Adipose tissue (tissue), 3 donors: ENCODE data around the gene GAB2. TPM values are rescaled to one million over a fixed set of nuclear protein-coding genes. Genes with fewer than 3 reads are reported as not detected.

ENCODE experiments used
- H3K27ac ChIP-seq: one replicate; pipeline ENCODE4 v1.5.1; 2013; ENCODE audit warnings: low read depth, low read length
- WGBS, 3 donors: extraction: QIAGEN DNeasy Blood & Tissue Kit; methylation state at CpG; one replicate each; pipeline ENCODE4 v1.1.7; 2013; 5-methylcytosine and 5-hydroxymethylcytosine counted together
- polyA plus RNA-seq, 3 donors: library from polyadenylated mRNA; stranded (reverse); fragments of 200-250 nt; gene quantifications; one replicate each; pipeline ENCODE4 v1.2.3, GENCODE V29; 2013
- donor health status: healthy with polysubstance abuse.
- donor health status: Bipolar disorder and iron deficiency.
- donor health status: healthy.

GAB2 gene
- polyA plus RNA-seq, 3 donors, result 5.3 to 24.9 (median 22.8) TPM

DNA sequence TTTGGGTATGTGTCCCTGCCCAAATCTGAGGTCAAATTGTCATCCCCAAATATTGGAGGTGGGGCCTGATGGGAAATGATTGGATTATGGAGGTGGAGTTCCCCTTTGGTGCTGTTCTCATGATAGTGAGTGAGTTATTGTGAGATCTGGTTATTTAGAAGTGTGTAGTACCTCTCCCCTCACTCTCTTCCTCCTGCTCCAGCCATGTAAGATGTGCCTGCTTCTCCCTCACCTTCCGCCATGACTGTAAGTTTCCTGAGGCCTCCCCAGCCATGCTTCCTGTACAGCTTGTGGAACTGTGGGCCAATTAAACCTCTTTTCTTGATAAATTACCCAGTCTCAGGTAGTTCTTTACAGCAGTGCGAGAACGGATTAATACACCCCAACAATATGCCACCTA lies 9.0 kb downstream of the GAB2 start:
- 98 to 100% (median 99%) methylated on average over 3 of the region's 3 CpGs for WGBS, 3 donors
- H3K27ac ChIP-seq, result no peak overlapping the region

DNA sequence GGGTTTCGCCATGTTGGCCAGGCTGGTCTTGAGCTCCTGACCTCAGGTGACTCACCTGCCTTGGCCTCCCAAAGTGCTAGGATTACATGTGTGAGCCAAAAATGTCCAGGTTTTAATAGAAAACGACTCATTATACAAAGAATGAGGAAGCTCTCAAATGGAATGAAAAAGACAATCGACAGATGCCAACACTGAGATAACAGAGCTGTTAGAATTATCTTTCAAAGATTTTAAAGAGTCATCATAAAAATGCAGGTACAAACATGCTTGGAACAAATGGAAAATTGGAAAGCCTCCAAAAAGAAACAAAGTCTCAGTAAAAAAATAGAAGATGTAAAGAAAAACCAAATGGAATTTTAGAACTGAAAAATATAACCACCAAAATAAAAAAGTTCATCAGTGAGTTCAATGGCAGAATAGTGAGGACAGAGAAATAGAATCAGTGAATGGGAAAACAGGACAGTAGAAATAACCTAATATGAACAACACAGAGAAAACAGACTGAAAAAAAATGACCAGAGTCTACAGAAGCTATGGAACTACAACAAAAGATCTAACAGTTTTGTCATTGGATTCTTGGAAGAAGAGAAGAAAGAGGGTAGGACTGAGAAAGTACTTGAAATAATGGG lies 10.9 kb downstream of the GAB2 start:
- WGBS, 3 donors, result 83 to 91% (median 86%) methylated on average over 3 of the region's 3 CpGs
- no peak overlapping the region for H3K27ac ChIP-seq

DNA sequence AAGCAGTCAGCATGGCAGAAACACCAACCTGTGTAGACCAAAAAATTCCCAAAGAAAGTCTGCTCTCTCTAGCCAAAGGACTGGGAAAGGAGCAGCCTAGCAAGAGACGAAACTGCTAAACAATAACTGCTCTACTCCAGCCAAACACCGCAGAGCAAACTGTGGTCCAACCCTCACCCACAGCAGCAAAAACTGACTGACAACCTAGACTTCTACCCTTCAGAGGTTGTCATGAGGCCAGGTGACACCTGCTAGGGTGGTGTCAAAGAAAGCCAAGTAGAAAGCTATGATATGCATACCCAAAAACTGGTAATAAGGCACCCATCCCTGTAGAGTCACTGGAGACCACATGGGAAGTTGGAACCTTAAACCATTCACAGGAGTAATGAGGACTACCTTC lies 11.8 kb downstream of the GAB2 start:
- WGBS, 3 donors, result 97 to 100% (median 98%) methylated on average over 2 of the region's 2 CpGs
- no peak overlapping the region for H3K27ac ChIP-seq

DNA sequence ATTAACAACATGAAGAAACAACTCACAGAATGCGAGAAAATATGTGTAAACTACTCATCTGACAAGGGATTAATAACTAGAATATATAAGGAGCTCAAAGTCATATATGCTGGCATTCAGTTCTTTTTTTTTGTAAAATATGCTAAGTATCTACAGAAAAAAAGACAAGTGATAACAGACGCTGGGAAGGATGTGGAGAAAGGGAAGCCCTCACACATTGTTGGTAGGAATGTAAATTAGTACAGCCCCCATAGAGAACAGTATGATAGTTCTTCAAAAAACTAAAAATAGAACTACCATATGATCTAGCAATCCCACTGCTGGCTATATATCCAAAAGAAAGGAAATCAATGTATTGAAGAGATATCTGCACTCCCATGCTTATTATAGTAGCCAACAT lies 13.8 kb downstream of the GAB2 start:
- WGBS, 3 donors, result 61 to 85% (median 61%) methylated on average over 2 of the region's 2 CpGs

DNA sequence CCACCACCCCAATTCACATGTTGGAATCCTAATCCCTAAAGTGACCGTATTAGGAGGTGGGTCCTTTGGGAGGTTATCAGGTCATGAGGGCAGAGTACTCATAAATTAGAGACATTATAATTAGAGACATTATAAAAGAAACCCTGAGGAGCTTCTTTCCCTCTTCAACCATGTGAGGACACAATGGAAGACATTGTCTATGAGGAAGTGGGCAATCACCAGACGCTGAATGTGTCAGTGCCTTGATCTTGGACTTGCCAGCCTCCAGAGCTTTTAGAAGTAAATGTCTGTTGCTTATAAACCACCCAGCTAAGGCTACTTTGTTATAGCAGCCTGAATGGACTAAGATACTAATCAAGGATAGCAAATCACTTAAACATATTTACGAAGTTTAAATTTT lies 14.8 kb downstream of the GAB2 start:
- no peak overlapping the region for H3K27ac ChIP-seq
- WGBS, 3 donors, result 93 to 98% (median 96%) methylated on average over 3 of the region's 3 CpGs

More for the DNA sequence above, 13.8 kb downstream of the GAB2 start:
- no peak overlapping the region for H3K27ac ChIP-seq

DNA sequence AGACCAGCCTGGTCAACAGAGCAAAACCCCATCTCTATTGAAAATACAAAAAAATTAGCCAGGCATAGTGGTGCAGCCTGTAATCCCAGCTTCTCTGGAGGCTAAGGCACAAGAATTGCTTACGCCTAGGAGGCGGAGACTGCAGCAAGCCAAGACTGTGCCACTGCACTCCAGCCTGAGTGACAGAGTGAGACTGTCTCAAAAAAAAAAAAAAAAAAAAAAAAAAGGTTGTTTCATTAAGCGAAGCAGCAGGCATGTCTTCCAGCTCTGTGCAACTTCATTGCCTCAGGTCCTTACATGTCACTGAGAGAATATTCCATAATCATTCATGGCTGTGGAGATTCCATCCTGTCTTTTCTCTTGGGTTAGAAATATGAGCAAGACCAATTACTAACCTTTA lies 16.9 kb downstream of the GAB2 start:
- H3K27ac ChIP-seq, result no peak overlapping the region
- WGBS, 3 donors, result 93 to 94% (median 94%) methylated on average over 3 of the region's 3 CpGs

DNA sequence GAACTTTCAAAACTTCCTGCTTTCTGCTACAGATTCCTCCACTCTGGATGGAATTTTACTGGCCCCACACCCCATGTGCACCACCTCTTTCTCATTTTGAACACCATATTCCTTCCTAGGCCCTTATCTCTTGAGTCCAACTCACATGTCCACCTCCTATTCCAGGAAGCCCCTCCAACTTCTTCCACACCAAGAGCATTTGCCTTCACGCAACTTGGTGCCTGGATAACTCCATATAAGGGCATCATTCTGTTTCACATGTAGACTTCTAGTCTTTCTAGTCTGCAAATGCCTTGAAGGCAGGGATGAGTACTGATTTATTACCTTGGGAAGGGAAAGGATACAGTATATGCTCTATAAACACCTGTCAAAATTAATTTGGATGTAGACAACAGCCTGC lies 17.5 kb downstream of the GAB2 start:
- 92 to 100% (median 98%) methylated on average over 1 of the region's 1 CpG for WGBS, 3 donors
- H3K27ac ChIP-seq, result no peak overlapping the region

DNA sequence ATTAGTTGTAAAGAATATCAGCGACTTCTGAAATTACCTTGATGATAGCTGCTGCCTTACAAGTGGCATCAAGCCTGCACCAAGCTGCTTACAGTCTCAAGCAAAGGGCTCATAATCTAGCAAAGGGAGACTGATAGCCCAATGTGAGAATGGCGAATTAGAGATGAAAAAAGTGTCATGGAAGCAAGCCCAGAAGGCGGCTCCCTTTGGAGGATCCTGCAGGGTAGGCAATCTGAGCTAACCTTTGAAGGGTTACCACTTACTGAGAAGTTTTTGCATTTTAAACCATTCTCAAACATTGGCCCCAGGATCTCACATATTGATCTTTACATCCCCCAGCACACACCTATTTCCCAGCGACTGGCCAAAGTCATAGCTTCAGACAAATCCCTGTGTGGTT lies 18.5 kb downstream of the GAB2 start:
- H3K27ac ChIP-seq, result no peak overlapping the region

DNA sequence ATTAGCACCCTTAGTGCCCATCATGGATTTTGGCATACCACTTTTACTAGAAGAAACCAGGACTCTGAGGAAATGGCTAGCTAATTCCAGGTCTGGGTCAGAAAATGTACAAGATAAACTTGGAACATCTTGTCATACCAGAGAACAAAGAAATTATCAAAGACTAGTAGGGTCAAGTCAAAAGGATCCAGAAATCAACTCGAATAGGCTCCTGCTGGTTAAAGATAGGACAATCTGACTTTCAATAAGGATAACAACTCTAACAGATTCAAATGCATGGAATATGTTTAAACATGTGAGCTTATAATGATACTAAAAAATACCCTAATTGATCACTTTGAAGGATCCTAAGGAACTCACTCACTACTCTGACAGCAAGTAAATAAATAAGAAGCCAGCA lies 18.9 kb downstream of the GAB2 start:
- H3K27ac ChIP-seq, result no peak overlapping the region
- WGBS, 3 donors, result 84 to 94% (median 90%) methylated on average over 1 of the region's 1 CpG

More for the DNA sequence above, 18.5 kb downstream of the GAB2 start:
- 80 to 93% (median 90%) methylated on average over 4 of the region's 4 CpGs for WGBS, 3 donors

DNA sequence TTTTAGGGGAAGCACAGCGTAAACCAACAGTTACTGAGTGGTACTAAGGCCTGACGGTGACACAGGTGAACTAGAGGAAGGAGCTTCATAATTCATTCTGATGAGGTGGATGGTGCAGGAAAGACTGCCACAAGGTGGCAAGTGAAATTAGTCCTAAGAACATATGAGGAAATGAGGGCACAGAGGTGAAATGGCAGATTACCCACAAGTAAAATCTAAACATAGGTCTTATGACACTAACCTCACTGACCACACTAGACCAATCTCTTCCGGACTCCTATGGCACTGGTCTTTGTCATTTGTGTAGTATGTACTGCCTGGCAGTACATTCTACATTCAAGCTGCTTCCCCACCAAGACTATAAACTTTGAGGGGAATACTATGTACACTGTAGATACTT lies 20.2 kb downstream of the GAB2 start:
- WGBS, 3 donors, result 64 to 91% (median 66%) methylated on average over 3 of the region's 3 CpGs
- no peak overlapping the region for H3K27ac ChIP-seq

DNA sequence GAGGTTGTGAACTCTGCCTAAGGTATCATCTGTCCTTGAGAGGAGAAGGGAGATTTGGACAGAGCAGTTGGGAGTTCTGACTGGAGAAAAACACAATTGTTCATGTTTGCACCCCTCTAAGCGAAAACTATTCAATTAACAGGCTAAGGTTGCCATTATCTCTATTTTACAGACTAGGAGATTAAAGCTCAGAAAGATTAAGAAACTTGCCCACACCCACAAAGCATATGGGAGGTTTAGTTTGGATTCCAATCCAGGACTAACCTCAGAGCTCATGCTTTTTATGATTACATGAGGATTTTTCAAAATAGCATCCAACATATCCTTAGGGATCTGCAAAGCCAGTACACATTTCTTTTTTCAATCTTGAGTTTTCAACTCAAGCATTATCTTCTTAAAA lies 22.0 kb downstream of the GAB2 start:
- 82 to 93% (median 91%) methylated on average over 1 of the region's 1 CpG for WGBS, 3 donors
- no peak overlapping the region for H3K27ac ChIP-seq

DNA sequence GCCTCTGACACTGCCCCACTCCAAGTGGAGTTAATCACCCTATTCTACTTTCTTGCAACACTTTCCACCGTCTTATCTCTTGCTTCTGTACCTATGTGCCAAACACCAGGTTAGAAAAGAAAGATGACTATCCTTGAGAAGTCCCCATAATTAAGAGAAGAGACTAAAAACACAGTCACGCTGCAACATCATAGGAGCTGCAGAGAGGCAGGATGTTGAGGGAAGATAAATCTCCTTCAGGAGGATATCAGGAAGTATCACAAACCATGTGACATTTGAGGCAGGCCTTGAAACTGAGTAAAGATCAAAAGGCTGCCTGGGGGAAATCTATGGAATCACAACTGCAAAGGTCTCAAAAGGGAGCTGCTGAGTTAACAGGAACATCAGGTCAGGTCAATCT lies 24.8 kb downstream of the GAB2 start:
- WGBS, 3 donors, result 41 to 57% (median 43%) methylated on average over 2 of the region's 2 CpGs
- no peak overlapping the region for H3K27ac ChIP-seq

DNA sequence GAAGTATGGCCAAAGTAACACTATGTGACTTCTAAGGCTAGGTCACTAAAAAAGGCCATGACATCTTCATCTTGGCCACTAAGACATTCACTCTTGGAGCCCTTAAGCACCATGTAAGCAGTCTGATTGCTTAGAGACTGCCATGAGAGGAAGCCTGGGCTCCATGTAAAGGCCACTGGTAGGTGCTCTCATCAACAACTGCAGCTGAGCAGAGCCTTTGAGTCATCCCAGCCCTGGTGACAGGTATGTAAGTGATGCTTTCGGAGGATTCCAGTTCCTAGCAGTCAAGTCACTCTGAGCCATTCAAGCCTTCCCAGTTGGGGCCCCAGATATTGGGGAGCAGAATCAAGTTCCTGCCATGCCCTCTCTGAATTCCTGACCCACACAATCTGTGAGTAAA lies 26.2 kb downstream of the GAB2 start:
- H3K27ac ChIP-seq, result no peak overlapping the region
- WGBS, 3 donors, result 95 to 98% (median 96%) methylated on average over 1 of the region's 1 CpG

DNA sequence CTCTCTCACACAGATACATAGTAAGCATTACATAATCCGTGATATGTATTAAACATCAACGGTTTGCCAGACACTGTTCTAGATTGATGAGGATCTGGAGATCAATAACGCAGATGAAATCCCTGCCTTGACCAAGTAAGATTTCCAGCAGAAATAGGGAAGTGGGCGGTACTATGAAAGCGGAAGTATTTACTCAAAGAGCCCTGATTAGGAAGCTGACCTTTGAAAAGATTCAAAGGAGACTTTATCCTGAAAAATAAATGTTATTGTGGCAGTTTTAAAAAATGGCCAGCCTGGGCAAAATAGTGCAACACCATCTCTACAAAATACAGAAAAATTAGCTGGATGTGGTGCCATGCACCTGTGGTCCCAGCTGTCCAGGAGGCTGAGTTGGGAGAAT lies 26.8 kb downstream of the GAB2 start:
- no peak overlapping the region for H3K27ac ChIP-seq
- WGBS, 3 donors, result 58 to 65% (median 59%) methylated on average over 5 of the region's 5 CpGs

DNA sequence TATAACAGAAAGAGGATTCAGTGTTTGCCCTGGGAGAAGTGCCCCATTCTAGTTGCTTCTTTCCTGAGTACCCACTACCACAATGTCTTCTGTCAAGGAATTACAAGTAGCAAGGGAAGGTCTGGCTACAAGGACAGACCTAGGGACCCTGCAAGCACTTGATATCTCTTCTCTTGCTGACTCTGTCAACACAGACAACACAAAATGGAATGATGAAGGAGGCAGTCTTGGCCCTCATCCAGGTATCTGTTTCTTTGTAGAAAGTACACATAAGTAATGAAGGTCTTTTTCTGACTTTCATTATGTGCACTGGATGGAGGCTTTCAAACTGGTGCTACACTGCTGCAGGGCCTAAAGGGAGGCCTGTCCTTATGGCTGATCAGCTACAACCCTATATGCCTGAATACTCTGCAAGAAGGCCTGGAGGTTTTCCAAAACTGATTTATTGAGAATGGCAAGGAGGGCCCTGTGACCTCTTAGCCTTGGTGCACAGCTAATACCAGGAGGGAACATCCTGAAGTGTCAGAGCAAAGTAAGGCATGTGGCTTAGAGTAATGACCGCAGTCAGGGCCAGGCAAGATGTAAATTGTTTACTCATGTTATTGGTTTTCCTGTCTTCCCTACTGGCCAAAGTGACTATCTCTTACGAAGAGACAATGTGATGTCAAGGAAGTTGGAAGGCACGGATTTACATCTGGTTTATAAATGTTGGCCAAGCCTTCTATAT lies 31.2 kb downstream of the GAB2 start:
- WGBS, 3 donors, result 82 to 93% (median 92%) methylated on average over 3 of the region's 3 CpGs

DNA sequence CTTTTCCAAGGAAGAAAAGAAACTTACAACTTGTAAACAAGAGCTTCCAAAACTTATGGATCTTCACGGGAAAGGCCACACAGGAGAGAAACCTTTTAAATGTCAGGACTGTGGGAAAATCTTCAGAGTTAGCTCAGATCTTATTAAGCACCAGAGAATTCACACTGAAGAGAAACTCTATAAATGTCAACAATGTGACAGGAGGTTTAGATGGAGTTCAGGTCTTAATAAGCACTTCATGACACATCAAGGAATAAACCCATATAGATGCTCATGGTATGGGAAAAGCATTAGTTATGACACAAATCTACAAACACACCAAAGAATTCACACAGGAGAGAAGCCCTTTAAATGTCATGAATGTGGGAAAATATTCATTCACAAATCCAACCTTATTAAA lies 32.4 kb downstream of the GAB2 start:
- WGBS, 3 donors, result 94 to 97% (median 97%) methylated on average over 1 of the region's 1 CpG
- H3K27ac ChIP-seq, result no peak overlapping the region

More for the DNA sequence above, 31.2 kb downstream of the GAB2 start:
- no peak overlapping the region for H3K27ac ChIP-seq

DNA sequence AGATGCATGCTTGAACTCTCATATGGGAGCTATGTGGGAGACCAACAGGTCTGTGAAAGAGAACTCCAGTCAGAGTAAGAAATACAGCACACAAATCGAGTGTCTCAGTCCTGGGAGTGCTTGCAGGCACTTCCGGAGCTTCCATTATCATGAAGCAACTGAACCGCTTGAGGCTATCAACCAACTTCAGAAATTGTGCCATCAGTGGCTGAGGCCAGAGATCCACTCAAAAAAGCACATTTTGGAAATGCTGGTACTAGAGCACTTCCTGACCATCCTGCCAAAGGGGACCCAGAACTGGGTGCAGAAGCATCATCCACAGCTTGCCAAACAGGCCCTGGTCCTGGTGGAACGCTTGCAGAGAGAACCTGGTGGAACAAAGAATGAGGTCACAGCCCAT lies 33.4 kb downstream of the GAB2 start:
- WGBS, 3 donors, result 94 to 98% (median 94%) methylated on average over 4 of the region's 4 CpGs

DNA sequence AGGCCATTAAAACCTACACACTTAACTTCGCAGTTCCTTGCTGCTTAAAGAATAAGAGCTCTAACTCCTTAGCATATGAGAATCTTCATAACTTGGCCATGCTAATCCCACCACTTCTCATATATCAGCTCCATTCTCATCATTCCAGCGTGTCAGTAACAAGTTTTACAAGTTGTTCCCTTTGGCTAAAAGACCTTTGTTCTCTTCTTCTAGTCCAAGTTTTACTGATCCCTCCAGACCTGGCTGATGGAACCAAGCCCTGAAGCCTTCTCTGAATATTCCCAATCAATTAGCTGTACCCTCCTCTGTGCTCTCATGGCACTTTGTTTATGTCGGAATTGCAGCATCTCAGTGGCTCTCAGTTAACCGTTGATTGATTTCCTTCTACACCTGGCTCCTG lies 35.8 kb downstream of the GAB2 start:
- no peak overlapping the region for H3K27ac ChIP-seq
- WGBS, 3 donors, result 65 to 84% (median 73%) methylated on average over 4 of the region's 4 CpGs

More for the DNA sequence above, 33.4 kb downstream of the GAB2 start:
- no peak overlapping the region for H3K27ac ChIP-seq

DNA sequence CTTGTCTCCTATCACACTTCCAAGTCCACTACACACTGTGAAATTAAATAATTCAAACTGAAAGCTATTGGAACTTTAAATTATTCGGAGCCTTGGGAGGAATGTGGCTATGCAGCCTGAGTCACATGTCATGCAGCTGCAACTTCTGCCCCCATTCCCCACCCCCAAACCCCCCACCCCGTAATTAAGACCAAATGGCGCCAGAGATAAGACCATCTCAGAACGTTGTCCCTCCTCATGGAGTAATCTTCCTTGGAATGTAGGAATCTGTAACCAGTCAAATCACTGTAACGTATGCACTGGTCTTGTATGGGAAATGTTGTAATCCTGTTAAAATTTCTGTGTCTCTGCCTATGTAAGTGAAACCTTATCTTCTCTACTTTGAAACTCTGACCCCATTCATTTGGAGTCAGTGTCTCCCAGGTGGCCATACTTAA lies 37.0 kb downstream of the GAB2 start:
- no peak overlapping the region for H3K27ac ChIP-seq
- 49 to 64% (median 60%) methylated on average over 5 of the region's 5 CpGs for WGBS, 3 donors

DNA sequence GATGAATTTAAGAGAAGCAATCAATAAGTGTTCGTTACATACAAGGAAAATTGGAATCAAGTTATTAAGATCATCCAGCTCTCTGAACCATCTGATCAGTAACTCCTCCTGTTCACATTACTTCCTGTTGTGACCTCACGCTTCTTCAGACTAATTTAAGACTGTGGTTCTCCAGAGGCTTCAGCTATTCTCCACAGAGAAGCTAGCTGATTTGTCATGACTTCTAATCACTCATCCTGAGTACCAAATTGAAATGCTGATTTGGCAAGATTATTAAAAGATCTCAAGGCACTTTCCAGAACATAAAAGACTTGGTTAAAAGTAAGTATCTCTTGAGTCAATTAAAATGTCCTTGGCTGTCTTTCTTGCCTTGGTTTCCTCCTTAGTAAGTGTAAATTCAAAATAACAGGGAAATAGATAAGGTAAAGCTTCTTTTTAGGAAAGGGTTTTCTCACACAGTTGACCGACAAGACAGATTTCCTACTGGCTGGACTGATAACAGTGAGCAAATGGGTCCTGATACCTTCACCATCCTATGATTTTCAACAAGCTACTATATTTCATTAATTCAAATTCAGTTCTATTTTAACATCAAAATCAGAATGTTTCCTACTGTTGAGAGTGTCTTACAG lies 38.5 kb downstream of the GAB2 start:
- 54 to 77% (median 63%) methylated on average over 3 of the region's 3 CpGs for WGBS, 3 donors
- H3K27ac ChIP-seq, result no peak overlapping the region
